ENCODE measurements around the gene DLX2.

DNA sequence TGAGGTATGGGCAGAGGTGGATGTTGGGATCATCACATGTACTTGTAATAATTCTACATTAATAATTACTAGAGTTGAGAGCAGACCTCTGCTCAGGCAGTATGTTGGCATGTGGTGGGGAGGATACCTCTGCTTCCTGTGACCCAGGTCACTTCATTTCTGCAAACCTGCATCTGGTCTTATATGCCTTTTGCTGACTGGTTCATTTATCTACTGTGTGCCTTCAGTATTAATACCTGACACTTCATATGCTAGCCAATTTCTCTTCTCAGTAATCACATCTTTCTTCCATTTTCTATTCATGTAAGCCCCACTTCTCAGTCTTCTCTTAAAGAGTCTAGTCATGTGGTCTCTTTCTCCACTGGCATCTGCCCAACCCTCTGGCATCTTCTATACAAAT is 41.1 kb upstream of the DLX2 start:
- TF ChIP-seq POLR2A (IDR thresholded peaks at IDR 0.05) (no peak), EP300 (IDR thresholded peaks at IDR 0.05) (no peak)
- TF ChIP-seq, protein P1, sequence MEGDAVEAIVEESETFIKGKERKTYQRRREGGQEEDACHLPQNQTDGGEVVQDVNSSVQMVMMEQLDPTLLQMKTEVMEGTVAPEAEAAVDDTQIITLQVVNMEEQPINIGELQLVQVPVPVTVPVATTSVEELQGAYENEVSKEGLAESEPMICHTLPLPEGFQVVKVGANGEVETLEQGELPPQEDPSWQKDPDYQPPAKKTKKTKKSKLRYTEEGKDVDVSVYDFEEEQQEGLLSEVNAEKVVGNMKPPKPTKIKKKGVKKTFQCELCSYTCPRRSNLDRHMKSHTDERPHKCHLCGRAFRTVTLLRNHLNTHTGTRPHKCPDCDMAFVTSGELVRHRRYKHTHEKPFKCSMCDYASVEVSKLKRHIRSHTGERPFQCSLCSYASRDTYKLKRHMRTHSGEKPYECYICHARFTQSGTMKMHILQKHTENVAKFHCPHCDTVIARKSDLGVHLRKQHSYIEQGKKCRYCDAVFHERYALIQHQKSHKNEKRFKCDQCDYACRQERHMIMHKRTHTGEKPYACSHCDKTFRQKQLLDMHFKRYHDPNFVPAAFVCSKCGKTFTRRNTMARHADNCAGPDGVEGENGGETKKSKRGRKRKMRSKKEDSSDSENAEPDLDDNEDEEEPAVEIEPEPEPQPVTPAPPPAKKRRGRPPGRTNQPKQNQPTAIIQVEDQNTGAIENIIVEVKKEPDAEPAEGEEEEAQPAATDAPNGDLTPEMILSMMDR (IDR thresholded peaks at IDR 0.05): no peak
